Loucy (cell line): Measurements from ENCODE around the gene ANKRD60.

ENCODE experiments used
- H2AFZ ChIP-seq: fragments of 200-600 bp; sonication (generic); 2 replicates; pipeline ENCODE4 v1.6.0; 2016; ENCODE audit warnings: antibody characterized with exemption, mild to moderate bottlenecking, low read length, moderate library complexity
- H3F3A ChIP-seq: fragments of 200-600 bp; 2 replicates; pipeline ENCODE4 v1.6.0; 2016; ENCODE audit warnings: antibody characterized with exemption, low read depth, mild to moderate bottlenecking
- H3K27me3 ChIP-seq: fragments of 200-600 bp; sonication (generic); 2 replicates; pipeline ENCODE4 v1.6.1; 2014; ENCODE audit warnings: low read length, mild to moderate bottlenecking; ENCODE audit not compliant: insufficient read depth, poor library complexity, severe bottlenecking
- H3K36me3 ChIP-seq: fragments of 200-600 bp; sonication (generic); 2 replicates; pipeline ENCODE4 v1.6.1; 2016; ENCODE audit warnings: low read length; ENCODE audit not compliant: insufficient read depth
- H3K4me1 ChIP-seq: fragments of 200-600 bp; sonication (generic); 2 replicates; pipeline ENCODE4 v1.5.1; 2014; ENCODE audit warnings: low read length, mild to moderate bottlenecking; ENCODE audit not compliant: insufficient read depth, poor library complexity, severe bottlenecking
- H3K4me2 ChIP-seq: fragments of 200-600 bp; sonication (generic); 2 replicates; pipeline ENCODE4 v1.6.0; 2014; ENCODE audit warnings: antibody characterized with exemption, low read length, low read depth, mild to moderate bottlenecking; ENCODE audit not compliant: poor library complexity, severe bottlenecking
- H3K4me3 ChIP-seq: fragments of 200-600 bp; sonication (generic); 2 replicates; pipeline ENCODE4 v1.5.1; 2014; ENCODE audit warnings: low read length, mild to moderate bottlenecking, mixed read lengths; ENCODE audit not compliant: poor library complexity, severe bottlenecking
- H3K79me2 ChIP-seq: fragments of 200-600 bp; sonication (generic); 2 replicates; pipeline ENCODE4 v1.6.1; 2014; ENCODE audit warnings: low read length; ENCODE audit not compliant: insufficient read depth
- H3K9ac ChIP-seq: fragments of 200-600 bp; sonication (generic); 2 replicates; pipeline ENCODE4 v1.6.0; 2014; ENCODE audit warnings: mild to moderate bottlenecking, low read depth, low read length, moderate library complexity; ENCODE audit not compliant: poor library complexity, severe bottlenecking
- H3K9me2 ChIP-seq: fragments of 200-600 bp; sonication (generic); replicated peaks from 2 replicates; pipeline ENCODE4 v1.6.1; 2016; ENCODE audit warnings: low read depth, low read length, mixed read lengths
- H3K9me3 ChIP-seq: fragments of 200-600 bp; sonication (generic); 2 replicates; pipeline ENCODE4 v1.6.1; 2014; ENCODE audit warnings: mild to moderate bottlenecking, antibody characterized with exemption, low read length, low read depth; ENCODE audit not compliant: insufficient read depth
- H4K20me1 ChIP-seq: fragments of 200-600 bp; sonication (generic); 2 replicates; pipeline ENCODE4 v1.6.0; 2014; ENCODE audit warnings: antibody characterized with exemption, low read length, mild to moderate bottlenecking; ENCODE audit not compliant: insufficient read depth, poor library complexity, severe bottlenecking
- CTCF ChIP-seq: fragments of 200-600 bp; sonication (generic); conservative IDR thresholded peaks from 2 replicates; pipeline ENCODE4 v1.5.1; 2014; ENCODE audit warnings: mild to moderate bottlenecking, antibody characterized with exemption, low read length
- EZH2phosphoT487 ChIP-seq: fragments of 200-600 bp; IDR thresholded peaks from 2 replicates; pipeline ENCODE4 v1.6.1; 2018; ENCODE audit warnings: antibody characterized with exemption, mild to moderate bottlenecking, moderate library complexity, borderline replicate concordance

The ANKRD60 gene

GRCh38 chr20:58216334-58216733 is 12.1 kb downstream of the ANKRD60 start:
- Histone ChIP-seq H3K4me2 (no peak overlapping the region), H3K9me3 (no peaks in the 10 kb centered on the region), H3K4me1 (no peaks in the 10 kb centered on the region), H3K9me2 (no peaks in the 10 kb centered on the region), H3K4me3 (no peak overlapping the region), H3K36me3 (no peaks in the 10 kb centered on the region), H3K79me2 (no peaks in the 10 kb centered on the region), H3K27me3 (no peaks in the 10 kb centered on the region), H4K20me1 (no peaks in the 10 kb centered on the region), H2AFZ (no peak overlapping the region), H3F3A (no peaks in the 10 kb centered on the region), H3K9ac (no peak overlapping the region)
- TF ChIP-seq CTCF, result no peak
- TF ChIP-seq EZH2phosphoT487, result no peak

- no peak for TF ChIP-seq EZH2phosphoT487
- TF ChIP-seq CTCF, result no peak
- no peak overlapping the region for H3K9ac ChIP-seq
- H2AFZ ChIP-seq, result no peak overlapping the region
- no peaks in the 10 kb centered on the region for H3K79me2 ChIP-seq
- H4K20me1 ChIP-seq, result no peaks in the 10 kb centered on the region
- H3K4me2 ChIP-seq, result no peak overlapping the region
- H3K4me3 ChIP-seq, result no peak overlapping the region
- H3K9me2 ChIP-seq, result no peaks in the 10 kb centered on the region
- H3K36me3 ChIP-seq, result no peaks in the 10 kb centered on the region
- no peaks in the 10 kb centered on the region for H3K27me3 ChIP-seq
- H3K9me3 ChIP-seq, result no peaks in the 10 kb centered on the region
- no peaks in the 10 kb centered on the region for H3F3A ChIP-seq
- H3K4me1 ChIP-seq, result no peaks in the 10 kb centered on the region
Observed at GRCh38 chr20:58215116-58215515, 13.3 kb downstream of the ANKRD60 start.

- Histone ChIP-seq H3K9me2 (no peaks in the 10 kb centered on the region), H3K27me3 (no peaks in the 10 kb centered on the region), H2AFZ (no peak overlapping the region), H3K36me3 (no peaks in the 10 kb centered on the region), H3K9ac (no peak overlapping the region), H3K4me3 (no peak overlapping the region), H3F3A (no peaks in the 10 kb centered on the region), H3K79me2 (no peaks in the 10 kb centered on the region), H3K9me3 (no peaks in the 10 kb centered on the region), H3K4me1 (peaks cover 4% of the 10 kb centered on the region), H4K20me1 (no peaks in the 10 kb centered on the region), H3K4me2 (no peak overlapping the region)
- TF ChIP-seq EZH2phosphoT487 (no peak), CTCF (no peak)
Observed at GRCh38 chr20:58214310-58214709, 14.1 kb downstream of the ANKRD60 start.
